Kidney (tissue), 14 donors: ENCODE results near the gene RPTOR. TPM values are rescaled to one million over a fixed set of nuclear protein-coding genes. Genes with fewer than 3 reads are reported as not detected.

Experiments used
- DNase-seq, 5 donors: peaks; one replicate each; pipeline ENCODE4 v3.0.0-alpha.2; 2013 to 2020
- FAIRE-seq: peaks from 2 replicates; lab custom pipeline; 2012; peaks lifted over from hg19 to GRCh38; lab: Jason Lieb, UNC
- H3K27ac ChIP-seq, 2 donors: one replicate each; pipeline ENCODE4 v1.7.0; 2013; ENCODE audit warnings: low read depth in 2 of 2, low read length in 2 of 2, inconsistent platforms in 1 of 2
- H3K27me3 ChIP-seq: one replicate; pipeline ENCODE4 v1.7.1; 2013; ENCODE audit warnings: low read length, inconsistent platforms; ENCODE audit not compliant: control insufficient read depth, insufficient read depth
- H3K36me3 ChIP-seq, 3 donors: one replicate each; pipeline versions ENCODE4 v1.7.0 to v1.7.1; 2013; ENCODE audit warnings: low read length in 3 of 3, control low read depth in 1 of 3, inconsistent platforms in 1 of 3; ENCODE audit not compliant: insufficient read depth in 3 of 3, control insufficient read depth in 2 of 3
- H3K4me1 ChIP-seq, 3 donors: one replicate each; pipeline versions ENCODE4 v1.7.0 to v1.7.1; 2013; ENCODE audit warnings: low read length in 3 of 3, inconsistent platforms in 1 of 3, low read depth in 1 of 3; ENCODE audit not compliant: control insufficient read depth in 2 of 3, insufficient read depth in 2 of 3
- H3K4me3 ChIP-seq, 3 donors: one replicate each; pipeline versions ENCODE4 v1.7.0 to v1.8.1; 2013; ENCODE audit warnings: low read length in 3 of 3, control low read depth in 1 of 3, inconsistent platforms in 1 of 3
- H3K9ac ChIP-seq, 3 donors: one replicate each; pipeline versions ENCODE4 v1.7.0 to v1.7.1; 2013; ENCODE audit warnings: low read length in 3 of 3, control low read depth in 1 of 3, inconsistent platforms in 1 of 3
- H3K9me3 ChIP-seq, 3 donors: one replicate each; pipeline versions ENCODE4 v1.7.0 to v1.7.1; 2013; ENCODE audit warnings: low read length in 3 of 3, control low read depth in 1 of 3, inconsistent platforms in 1 of 3; ENCODE audit not compliant: control insufficient read depth in 2 of 3, insufficient read depth in 1 of 3
- intact Hi-C: fragments of 100-400 bp; cut with DNase I; formaldehyde crosslinking; loops from one replicate; pipeline ENCODE4 v1.11.1; 2022
- polyA plus RNA-seq: library from polyadenylated mRNA; stranded (reverse); fragments of 350-450 nt; fragmentation: Illumina TruSeq; extraction: RNeasy Lipid Tissue Mini Kit (QIAGEN cat#74804); gene quantifications from one replicate; pipeline ENCODE4 v1.2.3, GENCODE V29; 2014; ENCODE audit warnings: low read depth, low replicate concordance; ENCODE audit not compliant: insufficient read depth
- total RNA-seq: library from RNA; stranded (reverse); fragmentation: NEBNext Ultra II Directional; extraction: Animal tissue kit (Norgen Biotek cat#: 25700); gene quantifications from one replicate; pipeline ENCODE4 v1.2.1, GENCODE V29; 2021
- TF ChIP-seq, protein P1 (sequence below): IDR thresholded peaks from 3 replicates; pipeline ENCODE4 v1.5.1; 2012; ENCODE audit warnings: mild to moderate bottlenecking, moderate library complexity, borderline replicate concordance; ENCODE audit not compliant: insufficient read depth; ENCODE audit errors: extremely low read depth
- donor health status: control.
- donor health status: control.
- donor health status: control.
- donor health status: control.
- donor health status: control.
- donor health status: DM: yes; HTN: yes; CAD: no.
- donor health status: Normal renal cell carcinoma (clear cell type).

Gene RPTOR
- total and polyA plus RNA-seq, 2 donors from 2014 or later, result 5.5 to 37.6 TPM

DNA sequence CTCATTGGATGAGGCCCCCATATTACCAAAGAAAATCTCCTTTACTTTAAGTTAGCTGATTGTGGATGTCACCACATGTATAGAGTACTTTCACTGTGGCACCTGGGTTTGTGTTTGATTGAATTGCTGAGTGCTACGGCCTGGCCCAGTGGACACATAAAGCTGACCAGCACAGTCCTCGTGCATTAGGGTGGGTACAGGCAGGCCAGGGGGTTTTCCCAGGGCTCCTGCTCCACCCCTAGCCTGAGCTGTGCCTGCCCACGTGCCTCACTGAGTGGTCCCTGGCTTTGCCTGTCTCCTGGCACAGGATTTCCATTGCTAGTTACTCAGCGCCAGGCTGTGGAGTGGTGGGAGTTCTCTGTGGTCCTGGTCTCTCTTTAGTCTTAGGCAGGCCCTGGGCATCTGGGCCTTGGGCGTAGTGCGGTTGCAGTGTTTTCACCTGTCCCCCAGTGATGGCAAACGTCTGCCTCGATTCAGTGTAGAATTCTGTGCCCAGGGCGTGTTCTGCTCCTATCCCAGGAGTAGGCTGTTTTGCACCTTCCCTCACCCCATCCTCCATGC, 86.0 kb downstream of the RPTOR start:
- FAIRE-seq (no peak), DNase-seq (no peak)
- Histone ChIP-seq H3K9me3 (peaks cover 0 to 6% (median 5%) of the 10 kb centered on the region in 3 donors), H3K9ac (no peak overlapping the region), H3K4me1 (no peaks in the 10 kb centered on the region), H3K27ac (no peak overlapping the region), H3K36me3 (peaks cover 3 to 8% (median 7%) of the 10 kb centered on the region in 3 donors), H3K27me3 (no peaks in the 10 kb centered on the region), H3K4me3 (no peak overlapping the region)
- TF ChIP-seq, protein P1, sequence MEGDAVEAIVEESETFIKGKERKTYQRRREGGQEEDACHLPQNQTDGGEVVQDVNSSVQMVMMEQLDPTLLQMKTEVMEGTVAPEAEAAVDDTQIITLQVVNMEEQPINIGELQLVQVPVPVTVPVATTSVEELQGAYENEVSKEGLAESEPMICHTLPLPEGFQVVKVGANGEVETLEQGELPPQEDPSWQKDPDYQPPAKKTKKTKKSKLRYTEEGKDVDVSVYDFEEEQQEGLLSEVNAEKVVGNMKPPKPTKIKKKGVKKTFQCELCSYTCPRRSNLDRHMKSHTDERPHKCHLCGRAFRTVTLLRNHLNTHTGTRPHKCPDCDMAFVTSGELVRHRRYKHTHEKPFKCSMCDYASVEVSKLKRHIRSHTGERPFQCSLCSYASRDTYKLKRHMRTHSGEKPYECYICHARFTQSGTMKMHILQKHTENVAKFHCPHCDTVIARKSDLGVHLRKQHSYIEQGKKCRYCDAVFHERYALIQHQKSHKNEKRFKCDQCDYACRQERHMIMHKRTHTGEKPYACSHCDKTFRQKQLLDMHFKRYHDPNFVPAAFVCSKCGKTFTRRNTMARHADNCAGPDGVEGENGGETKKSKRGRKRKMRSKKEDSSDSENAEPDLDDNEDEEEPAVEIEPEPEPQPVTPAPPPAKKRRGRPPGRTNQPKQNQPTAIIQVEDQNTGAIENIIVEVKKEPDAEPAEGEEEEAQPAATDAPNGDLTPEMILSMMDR, result no peak
- intact Hi-C loops, result no loop called here

DNA sequence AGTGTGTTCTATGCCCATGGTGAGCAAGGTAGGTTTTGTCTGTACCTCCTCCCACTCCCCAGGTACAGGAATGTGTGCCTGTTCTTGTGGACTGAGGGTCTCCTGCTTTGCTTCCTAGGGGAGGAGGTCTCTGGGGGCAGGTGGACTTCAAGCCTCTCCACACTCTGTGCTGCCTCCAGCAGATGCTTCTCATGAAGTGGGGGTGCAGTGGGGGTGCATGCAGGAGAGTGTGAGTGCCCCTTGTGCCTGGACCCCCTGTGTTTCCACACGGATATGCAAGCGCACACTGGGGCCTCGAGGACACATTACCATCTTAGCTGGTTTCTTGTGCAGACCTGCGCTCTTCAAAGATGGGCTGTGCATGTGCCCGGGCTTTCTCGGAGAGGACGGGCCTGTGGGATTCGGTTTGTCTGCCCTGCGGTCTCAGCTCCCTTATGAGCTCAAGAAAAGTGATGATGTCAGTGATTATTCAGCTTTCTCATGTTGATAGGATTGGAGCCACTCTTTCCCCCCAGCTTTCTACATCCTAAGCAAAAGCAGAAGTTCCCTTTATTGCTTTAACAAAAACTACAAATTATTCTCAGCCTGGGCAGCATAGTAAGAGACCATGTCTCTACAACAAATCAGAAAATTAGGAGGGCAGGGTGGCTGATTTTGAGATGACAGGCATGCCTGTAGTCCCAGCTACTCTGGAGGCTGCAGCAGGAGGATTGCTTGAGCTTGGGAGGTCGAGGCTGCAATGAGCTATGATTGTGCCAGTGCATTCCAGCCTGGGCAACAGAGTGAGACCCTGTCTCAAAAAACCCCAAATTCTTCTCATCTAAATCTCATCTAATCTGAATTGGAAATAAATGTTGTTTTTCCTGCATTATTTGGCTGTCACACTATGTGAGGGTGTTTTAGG, 86.8 kb downstream of the RPTOR start:
- FAIRE-seq, result no peak
- H3K4me1 ChIP-seq, result no peaks in the 10 kb centered on the region

DNA sequence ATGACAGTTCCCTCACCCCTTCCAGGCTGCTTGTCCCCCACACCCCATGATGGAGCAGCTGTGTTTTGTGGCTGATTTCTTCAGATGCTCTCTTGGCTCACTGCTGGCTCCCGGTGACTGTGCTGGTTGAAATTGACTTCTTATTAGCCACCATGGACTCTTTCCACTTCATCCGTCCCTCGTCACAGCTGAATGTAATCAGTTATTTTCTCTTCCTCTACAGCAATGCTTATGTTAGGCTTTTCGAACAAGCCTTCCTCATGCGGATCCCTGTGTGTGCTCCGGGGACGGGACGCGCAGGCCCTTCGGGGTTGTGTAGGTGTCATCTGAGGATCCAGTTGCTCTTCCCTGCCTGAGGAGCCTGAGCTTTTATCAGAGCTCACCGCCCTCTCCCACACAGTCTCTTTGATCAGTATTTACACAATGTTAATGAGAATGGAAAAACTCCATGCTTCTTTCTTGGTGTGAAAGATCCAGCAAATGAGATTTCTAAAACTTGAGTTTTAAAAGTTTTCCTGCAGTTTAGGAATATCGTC, 87.5 kb downstream of the RPTOR start:
- H3K36me3 ChIP-seq, result peaks cover 0 to 7% (median 5%) of the 10 kb centered on the region in 3 donors
- no peak overlapping the region for H3K9ac ChIP-seq
- H3K4me1 ChIP-seq, result no peaks in the 10 kb centered on the region
- no peaks in the 10 kb centered on the region for H3K27me3 ChIP-seq
- DNase-seq (peak in 3 of 5 donors; percentile 61 to 69 (median 62)), FAIRE-seq (no peak)
- peaks cover 0 to 6% (median 5%) of the 10 kb centered on the region in 3 donors for H3K9me3 ChIP-seq
- H3K27ac ChIP-seq, result no peak overlapping the region
- no peak overlapping the region for H3K4me3 ChIP-seq
- TF ChIP-seq, protein P1, result no peak
- intact Hi-C loops, result no loop called here

More for the DNA sequence above, 86.8 kb downstream of the RPTOR start:
- DNase-seq, result no peak
- intact Hi-C loops, result no loop called here
- no peaks in the 10 kb centered on the region for H3K27me3 ChIP-seq
- peaks cover 0 to 6% (median 5%) of the 10 kb centered on the region in 3 donors for H3K9me3 ChIP-seq
- no peak overlapping the region for H3K27ac ChIP-seq
- H3K36me3 ChIP-seq, result peaks cover under 1 to 7% (median 6%) of the 10 kb centered on the region in 3 donors
- TF ChIP-seq, protein P1, result no peak
- H3K4me3 ChIP-seq, result no peak overlapping the region
- no peak overlapping the region for H3K9ac ChIP-seq
